K562 (cell line): ENCODE results near the gene CCDC17. TPM values are rescaled to one million over a fixed set of nuclear protein-coding genes. Genes with fewer than 3 reads are reported as not detected.

Experiments
- BDP1 ChIP-seq: IDR thresholded peaks from 3 replicates; pipeline ENCODE4 v1.6.1; 2011; ENCODE audit not compliant: insufficient read length, insufficient read depth
- RHOXF2B ChIP-seq: fragments of 250-450 bp; sonication (Bioruptor Pico); conservative IDR thresholded peaks from 2 replicates; pipeline ENCODE4 v1.5.1; 2021
- SIN3A ChIP-seq, 2 experiments: fragments of 150-350 bp in 1 of 2; IDR thresholded peaks; 2 replicates each; pipeline ENCODE4 v1.6.1; 2011 to 2016; ENCODE audit warnings: borderline replicate concordance in 2 of 2, low read depth in 2 of 2, low read length in 2 of 2, mild to moderate bottlenecking in 2 of 2, moderate library complexity in 2 of 2; ENCODE audit not compliant: control insufficient read depth in 1 of 2
- TAF9B ChIP-seq: fragments of 450-650 bp; IDR thresholded peaks from 2 replicates; pipeline ENCODE4 v1.6.1; 2018; ENCODE audit warnings: mild to moderate bottlenecking; ENCODE audit not compliant: partially characterized antibody
- TBP ChIP-seq: optimal IDR thresholded peaks from 2 replicates; pipeline ENCODE3; 2011; ENCODE audit warnings: low read depth, low read length, improper control_type of control experiment
- VEZF1 ChIP-seq: fragments of 200-800 bp; sonication (Bioruptor generic); IDR thresholded peaks from 2 replicates; pipeline ENCODE4 v1.6.1; 2017; ENCODE audit warnings: missing genetic modification characterization, missing compliant biosample characterization
- ZNF280A ChIP-seq: fragments of 450-650 bp; IDR thresholded peaks from 2 replicates; pipeline ENCODE4 v1.6.1; 2018; ENCODE audit warnings: mild to moderate bottlenecking, low read depth; ENCODE audit not compliant: partially characterized antibody
- ZNF316 ChIP-seq: fragments of 450-650 bp; IDR thresholded peaks from 2 replicates; pipeline ENCODE4 v1.6.1; 2016
- ZNF407 ChIP-seq: fragments of 450-650 bp; IDR thresholded peaks from 2 replicates; pipeline ENCODE4 v1.6.1; 2016; ENCODE audit warnings: low read depth
- ZNF436 ChIP-seq: fragments of 250-450, 450-650 bp; sonication (Bioruptor Pico); formaldehyde crosslinking; IDR thresholded peaks from 2 replicates; pipeline ENCODE4 v1.7.0; 2020; ENCODE audit warnings: mild to moderate bottlenecking
- polyA plus RNA-seq, 8 experiments: library from polyadenylated mRNA; depleted of rRNA in 4 of 8; stranded (reverse) in 5 of 8; unstranded in 3 of 8; fragments of >200 nt; fragmentation: Nextera tagmentation in 2 of 8; fragmentation: Illumina TruSeq in 1 of 8; extraction: Ambion mirVana in 2 of 8; extraction: Trizol in 1 of 8; gene quantifications; 2 replicates each; pipeline versions ENCODE4 v1.2.1 to v1.2.3, GENCODE V29; 2011 to 2014; ENCODE audit warnings: inconsistent platforms in 1 of 8, missing spikeins in 1 of 8
- total RNA-seq, 7 experiments: library from RNA; depleted of rRNA in 6 of 7; stranded (reverse); fragments of >200 nt in 6 of 7; fragmentation: Illumina TruSeq in 2 of 7; extraction: Trizol in 2 of 7; gene quantifications; 2 replicates each; pipeline versions ENCODE4 v1.2.1 to v1.2.3, GENCODE V29; 2011 to 2021; ENCODE audit warnings: low replicate concordance in 1 of 7
- TF ChIP-seq, protein P1 (sequence below): fragments of 450-650 bp; formaldehyde crosslinking; conservative IDR thresholded peaks from 2 replicates; pipeline ENCODE4 v1.4.0; 2022; ENCODE audit warnings: mild to moderate bottlenecking, missing genetic modification characterization
- TF ChIP-seq, protein P2 (sequence below), 2 experiments: IDR thresholded peaks; 2 replicates each; pipeline ENCODE4 v1.6.1; 2011; ENCODE audit warnings: borderline replicate concordance in 1 of 2, control low read depth in 1 of 2, low read depth in 1 of 2, low read length in 1 of 2, mild to moderate bottlenecking in 1 of 2, mixed read lengths in 1 of 2, moderate library complexity in 1 of 2; ENCODE audit not compliant: insufficient read depth in 1 of 2, insufficient read length in 1 of 2, poor library complexity in 1 of 2, severe bottlenecking in 1 of 2; ENCODE audit errors: extremely low read depth in 1 of 2

The CCDC17 gene
- total and polyA plus RNA-seq, 9 of the 15 experiments (the other 6 are each of a cell fraction or from before 2014, with no cell fraction given): 0.20 to 2.4 (median 0.85) TPM

GRCh38 chr1:45584351-45585109, 39.3 kb downstream of the CCDC17 start (continued):
- TF ChIP-seq ZNF407 (no peak), ZNF316 (no peak), TBP (no peak), ZNF436 (CRISPR knock-in tag) (no peak), VEZF1 (CRISPR knock-in tag) (peak; percentile 80), TAF9B (no peak), SIN3A (IDR thresholded peaks at IDR 0.05; ENCODE audit: borderline replicate concordance in 2 of 2, control insufficient read depth in 1 of 2, low read depth in 2 of 2, low read length in 2 of 2) (peak; percentile 63 to 91; a peak in 2 of 4 replicates), RHOXF2B (no peak), BDP1 (no peak), ZNF280A (no peak)
- TF ChIP-seq, protein P1, sequence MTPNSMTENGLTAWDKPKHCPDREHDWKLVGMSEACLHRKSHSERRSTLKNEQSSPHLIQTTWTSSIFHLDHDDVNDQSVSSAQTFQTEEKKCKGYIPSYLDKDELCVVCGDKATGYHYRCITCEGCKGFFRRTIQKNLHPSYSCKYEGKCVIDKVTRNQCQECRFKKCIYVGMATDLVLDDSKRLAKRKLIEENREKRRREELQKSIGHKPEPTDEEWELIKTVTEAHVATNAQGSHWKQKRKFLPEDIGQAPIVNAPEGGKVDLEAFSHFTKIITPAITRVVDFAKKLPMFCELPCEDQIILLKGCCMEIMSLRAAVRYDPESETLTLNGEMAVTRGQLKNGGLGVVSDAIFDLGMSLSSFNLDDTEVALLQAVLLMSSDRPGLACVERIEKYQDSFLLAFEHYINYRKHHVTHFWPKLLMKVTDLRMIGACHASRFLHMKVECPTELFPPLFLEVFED (CRISPR knock-in tag): no peak; the same call in 1 of the 2 replicates
- TF ChIP-seq, protein P2, sequence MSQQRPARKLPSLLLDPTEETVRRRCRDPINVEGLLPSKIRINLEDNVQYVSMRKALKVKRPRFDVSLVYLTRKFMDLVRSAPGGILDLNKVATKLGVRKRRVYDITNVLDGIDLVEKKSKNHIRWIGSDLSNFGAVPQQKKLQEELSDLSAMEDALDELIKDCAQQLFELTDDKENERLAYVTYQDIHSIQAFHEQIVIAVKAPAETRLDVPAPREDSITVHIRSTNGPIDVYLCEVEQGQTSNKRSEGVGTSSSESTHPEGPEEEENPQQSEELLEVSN (IDR thresholded peaks at IDR 0.05; ENCODE audit: borderline replicate concordance in 1 of 2, extremely low read depth in 1 of 2, insufficient read depth in 1 of 2, insufficient read length in 1 of 2, low read depth in 1 of 2, low read length in 1 of 2, poor library complexity in 1 of 2, severe bottlenecking in 1 of 2): peak; percentile 78 to 97
